HG02798 (cell line): ENCODE measurements around the gene INPP5F.
"Not testable (repeated sequence)": the region's sequence is repeated elsewhere in the genome, so short reads cannot be mapped to it uniquely, and the experiment has no call there.

Source experiments
- ATAC-seq: cut with Tn5 transposase; IDR thresholded peaks from one replicate; pipeline ENCODE4 v1.9.1; 2021; ENCODE audit warnings: mild to moderate bottlenecking; ENCODE audit not compliant: unreplicated experiment, poor library complexity

The INPP5F gene

DNA sequence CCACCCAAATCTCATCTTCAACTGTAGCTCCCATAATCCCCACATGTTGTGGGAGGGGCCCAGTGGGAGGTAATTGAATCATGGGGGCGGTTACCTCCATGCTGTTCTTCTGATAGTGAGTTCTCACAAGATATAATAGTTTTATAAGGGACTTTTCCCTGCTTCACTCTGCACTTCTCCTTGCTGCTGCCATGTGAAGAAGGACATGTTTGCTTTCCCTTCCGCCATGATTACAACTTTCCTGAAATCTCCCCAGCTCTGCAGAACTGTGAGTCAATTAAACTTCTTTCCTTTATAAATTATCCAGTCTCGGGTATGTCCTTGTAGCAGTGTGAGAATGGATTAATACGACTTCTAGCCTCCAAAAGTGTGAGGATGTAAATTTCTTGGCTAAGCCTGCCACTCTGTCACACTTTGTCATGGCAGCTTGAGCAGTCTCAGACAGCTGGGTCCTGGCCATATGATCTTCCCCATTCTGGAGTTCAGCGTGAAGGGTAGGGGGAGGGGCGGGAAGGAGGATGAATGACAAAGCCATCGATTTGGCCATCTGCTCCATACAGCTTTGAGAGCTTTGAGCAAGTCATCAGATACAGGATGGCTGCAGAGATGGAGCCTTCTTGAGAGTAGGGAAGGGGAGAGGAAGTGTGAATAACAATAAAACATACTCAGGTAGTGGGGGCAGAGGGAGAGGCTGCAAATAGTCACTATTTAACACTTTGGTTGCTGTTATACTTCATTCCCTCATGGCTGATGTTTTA, 19.1 kb upstream of the INPP5F start:
- no peak for ATAC-seq

DNA sequence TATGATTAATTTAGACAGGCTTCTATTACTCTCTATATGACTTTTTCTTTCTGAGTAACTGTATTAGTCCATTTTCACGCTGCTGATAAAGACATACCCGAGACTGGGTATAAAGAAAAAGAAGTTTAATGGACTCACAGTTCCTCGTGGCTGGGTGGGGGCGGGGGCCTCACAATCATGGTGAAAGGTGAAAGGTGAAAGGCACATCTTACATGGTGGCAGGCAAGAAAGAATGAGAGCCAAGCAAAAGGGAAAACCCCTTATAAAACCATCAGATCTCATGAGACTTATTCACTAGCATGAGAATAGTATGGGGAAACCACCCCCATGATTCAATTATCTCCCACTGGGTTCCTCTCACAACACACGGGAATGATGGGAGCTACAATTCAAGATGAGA, 18.5 kb upstream of the INPP5F start:
- not testable (repeated sequence) for ATAC-seq

DNA sequence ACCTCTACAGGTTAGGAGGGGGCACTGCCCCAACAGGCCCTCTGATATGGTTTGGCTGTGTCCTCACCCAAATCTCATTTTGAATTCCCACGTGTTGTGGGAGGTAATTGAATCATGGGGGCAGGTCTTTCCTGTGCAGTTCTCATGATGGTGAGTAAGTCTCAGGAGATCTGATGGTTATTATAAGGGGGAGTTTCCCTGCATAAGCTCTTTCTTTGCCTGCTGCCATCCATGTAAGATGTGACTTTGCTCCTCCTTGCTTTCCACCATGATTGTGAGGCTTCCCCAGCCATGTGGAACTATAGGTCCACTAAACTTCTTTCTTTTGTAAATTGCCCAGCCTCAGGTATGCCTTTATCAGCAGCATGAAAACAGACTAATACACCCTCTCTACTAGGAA, 14.9 kb upstream of the INPP5F start:
- not testable (repeated sequence) for ATAC-seq

DNA sequence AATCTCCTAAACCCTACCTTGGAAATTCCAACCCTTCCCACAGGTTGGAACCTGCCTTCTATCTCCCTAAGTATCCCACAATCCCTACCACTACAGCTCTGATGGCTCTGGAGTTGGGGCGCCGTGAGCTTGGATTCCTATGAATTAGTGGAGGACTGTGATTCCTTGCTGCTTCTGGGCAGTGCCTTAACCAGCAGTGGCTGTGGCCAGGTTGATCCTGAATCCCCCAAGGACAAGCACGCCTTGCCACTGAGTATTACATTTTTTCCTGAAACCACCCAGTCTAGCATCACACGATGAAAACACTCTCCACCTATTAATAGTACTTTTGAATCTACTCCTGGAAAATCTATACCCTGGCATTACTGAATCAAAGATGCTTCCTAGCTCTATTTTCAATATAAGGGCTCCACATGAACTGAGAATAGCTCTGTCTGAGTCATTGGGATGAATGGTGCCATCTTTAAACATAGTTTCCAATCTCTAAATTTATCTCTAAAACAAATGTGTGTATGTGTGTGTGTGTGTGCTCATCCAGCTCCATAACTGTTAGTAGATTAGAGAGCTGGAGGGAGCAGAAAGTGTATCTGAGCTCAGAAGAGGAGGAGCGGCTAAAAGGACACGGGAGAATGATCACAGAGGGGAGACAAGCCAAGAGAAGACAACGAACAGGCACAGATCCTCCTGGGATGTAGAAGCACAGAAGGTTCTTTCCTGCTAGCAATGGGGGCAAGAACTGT, 11.9 kb upstream of the INPP5F start:
- no peak for ATAC-seq

DNA sequence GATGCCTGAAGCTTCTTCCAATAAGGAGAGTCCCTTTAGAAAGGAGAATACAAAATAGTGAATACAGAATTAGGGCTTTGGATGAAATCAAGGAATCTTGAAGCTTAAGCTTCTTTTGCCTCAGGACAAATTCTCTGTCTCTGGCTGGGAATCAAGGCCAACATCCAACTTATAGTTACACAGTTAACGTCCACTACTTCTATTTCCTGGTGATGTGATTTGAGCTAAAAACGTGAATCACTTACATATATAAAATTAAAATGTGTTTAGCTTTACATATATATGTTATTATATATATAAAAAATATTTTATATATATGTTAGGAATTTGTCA, 11.4 kb upstream of the INPP5F start:
- no peak for ATAC-seq

DNA sequence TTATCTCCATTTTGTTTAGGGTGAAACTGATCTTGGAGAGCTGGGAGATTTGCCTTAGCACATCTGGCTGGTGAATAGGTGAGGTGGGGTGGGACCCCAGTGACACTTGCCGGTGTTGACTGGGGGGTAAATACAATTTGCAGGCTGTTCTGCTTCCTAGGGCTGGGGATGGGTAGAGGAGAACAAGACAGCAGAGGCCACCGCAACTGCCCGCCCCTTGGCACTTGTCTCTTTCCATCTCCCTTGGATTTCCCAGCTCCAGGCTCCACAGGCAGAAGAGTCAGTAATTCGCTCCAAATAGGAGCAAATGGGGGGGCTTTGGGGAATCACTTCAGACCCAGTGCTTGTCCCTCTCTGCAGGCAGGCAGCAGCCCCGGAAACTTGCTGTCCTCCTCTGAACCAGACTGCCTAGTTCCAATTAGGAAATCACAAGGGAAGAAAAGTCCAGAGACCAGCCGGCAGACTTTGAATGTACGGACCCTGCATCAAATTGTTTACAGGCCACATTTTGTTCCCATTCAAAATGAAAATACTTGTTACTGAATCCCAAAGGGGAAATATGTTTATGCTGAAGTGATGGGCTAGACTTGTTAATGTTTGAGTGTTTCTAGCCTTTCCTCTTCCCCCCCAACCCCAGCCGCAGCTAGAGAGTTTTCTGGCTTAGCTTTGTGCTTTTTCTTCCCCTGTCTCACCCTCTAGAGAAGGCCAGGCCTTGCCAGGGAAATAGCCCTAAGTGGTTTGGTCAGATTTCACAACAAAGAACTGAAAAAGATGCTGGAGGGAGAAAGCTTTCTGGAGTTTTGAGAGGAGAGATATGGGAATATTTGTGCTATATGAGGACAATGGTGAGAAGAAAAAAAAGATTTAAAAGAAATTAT, 10.0 kb upstream of the INPP5F start:
- no peak for ATAC-seq

DNA sequence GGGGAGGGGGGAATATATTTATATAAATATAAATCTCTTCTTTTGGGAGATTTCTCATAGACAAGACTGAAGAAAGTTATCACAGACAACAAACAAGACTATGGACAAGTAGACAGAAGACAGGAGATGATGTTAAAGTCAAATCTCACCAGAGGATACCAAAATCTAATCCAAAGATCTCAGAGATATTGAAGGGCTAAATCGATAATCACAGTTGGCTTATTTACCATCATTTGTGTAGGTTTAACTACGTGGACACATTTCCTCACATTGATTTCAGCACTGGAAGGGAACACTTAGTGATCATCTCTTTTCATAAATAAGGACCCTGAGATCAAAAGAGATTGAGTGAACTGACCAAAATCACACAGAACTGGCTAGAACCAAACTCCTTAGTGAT, 2.7 kb upstream of the INPP5F start:
- no peak for ATAC-seq

DNA sequence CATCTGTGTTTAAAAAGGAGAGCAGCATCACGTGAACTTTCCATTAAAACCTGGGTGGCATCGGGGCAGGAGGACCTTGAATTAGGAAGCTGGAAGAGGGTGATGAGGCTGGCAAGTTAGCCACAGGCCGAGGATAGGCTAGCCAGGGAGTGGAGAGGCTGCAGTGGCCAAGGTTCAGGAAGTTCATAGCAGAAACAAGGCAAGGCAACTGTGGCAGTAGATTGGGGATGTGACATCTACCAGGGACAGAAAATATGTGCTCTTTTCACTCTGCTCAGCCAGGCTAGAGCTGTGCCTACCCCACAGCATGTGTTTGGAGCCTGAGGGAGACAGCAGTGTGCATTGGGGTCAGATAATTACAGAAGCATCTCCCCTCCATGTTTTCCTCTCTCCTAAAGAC, 2.2 kb upstream of the INPP5F start:
- no peak for ATAC-seq

DNA sequence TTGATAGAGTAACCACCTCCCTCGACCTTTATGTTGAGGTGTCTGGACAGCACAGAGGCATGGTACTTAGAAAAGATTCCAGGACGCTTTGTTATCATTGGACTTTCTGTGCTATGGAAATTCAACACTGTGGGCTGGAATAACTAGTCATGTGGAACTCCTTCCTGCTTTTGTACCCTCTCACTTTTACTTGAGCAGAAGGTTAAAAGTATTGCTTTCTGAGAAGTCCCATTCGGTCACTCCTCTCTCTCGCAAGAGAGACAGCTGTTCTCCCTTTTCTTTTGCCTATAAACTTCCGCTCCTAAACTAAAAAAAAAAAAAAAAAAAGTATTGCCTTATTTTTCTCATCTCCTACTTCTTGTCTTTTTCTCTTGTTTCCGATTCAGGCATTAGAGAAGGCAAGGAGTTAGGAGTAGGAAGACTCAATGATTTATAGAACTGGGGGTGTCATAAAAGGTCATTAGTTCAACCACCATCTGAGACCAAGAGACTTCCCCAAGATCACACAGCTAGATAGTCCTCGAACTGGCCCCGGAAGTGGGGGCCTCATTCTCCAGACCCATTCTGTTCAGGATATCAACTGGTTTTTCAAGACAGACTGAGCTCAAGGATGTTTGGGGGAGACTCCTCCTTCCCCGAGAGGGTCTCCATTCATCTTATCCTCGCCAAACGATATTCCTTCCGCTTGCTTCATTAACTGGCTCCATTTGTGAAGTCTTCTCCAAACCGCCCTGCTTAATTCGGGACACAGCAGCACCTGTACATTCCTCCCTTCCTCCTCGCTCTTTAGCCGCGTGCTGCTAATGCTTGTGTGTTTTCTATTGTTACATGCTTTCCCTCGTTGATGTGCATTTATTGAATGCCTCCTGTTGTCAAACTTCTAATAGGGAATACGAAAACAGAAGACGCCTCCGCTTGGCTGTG, 995 bp upstream of the INPP5F start:
- ATAC-seq = peak; percentile 9

DNA sequence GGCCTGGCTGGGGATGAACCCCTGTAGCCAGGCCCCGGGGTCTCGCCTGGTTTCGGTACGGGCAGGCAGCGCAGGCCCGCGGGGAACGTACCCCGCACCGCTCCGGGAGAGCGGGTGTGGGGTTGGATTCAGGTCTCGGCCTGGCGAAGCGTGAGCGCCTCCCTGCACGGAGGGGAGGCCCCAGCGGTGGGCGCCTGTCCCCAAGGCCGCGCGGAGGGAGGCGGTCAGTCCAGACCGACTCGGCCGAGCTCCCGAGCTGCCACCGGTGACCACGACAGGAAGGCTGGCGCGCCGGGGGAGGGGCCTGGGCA, 378 bp upstream of the INPP5F start:
- no peak for ATAC-seq

DNA sequence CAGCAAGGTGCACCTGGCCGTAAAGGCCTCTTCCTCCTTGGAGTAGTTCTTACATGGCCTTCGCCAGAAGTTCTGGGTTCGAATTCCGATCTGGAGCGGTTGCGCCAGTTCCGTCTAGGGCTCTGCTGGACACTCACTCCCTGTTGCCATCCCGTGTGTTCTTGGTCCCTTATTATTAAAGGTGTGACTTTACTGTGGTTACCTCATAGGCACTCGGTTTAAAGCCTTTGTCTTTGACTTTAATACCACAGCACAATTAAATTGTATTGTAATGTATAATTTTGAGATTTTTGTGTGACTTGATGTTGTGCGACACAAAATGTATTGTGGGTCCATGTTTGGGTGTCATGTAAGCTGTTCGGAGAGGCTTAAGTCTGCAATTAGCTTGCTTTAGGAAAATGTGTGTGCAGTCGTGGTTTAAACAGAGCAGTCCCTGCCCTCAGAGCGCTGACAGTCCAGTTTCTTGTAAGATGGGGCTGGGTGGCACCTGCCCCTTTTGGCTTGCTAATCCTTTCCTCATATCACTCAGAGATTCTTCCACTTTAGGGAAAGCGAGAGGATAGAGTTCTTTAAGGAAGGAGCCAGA, 919 bp downstream of the INPP5F start:
- no peak for ATAC-seq

DNA sequence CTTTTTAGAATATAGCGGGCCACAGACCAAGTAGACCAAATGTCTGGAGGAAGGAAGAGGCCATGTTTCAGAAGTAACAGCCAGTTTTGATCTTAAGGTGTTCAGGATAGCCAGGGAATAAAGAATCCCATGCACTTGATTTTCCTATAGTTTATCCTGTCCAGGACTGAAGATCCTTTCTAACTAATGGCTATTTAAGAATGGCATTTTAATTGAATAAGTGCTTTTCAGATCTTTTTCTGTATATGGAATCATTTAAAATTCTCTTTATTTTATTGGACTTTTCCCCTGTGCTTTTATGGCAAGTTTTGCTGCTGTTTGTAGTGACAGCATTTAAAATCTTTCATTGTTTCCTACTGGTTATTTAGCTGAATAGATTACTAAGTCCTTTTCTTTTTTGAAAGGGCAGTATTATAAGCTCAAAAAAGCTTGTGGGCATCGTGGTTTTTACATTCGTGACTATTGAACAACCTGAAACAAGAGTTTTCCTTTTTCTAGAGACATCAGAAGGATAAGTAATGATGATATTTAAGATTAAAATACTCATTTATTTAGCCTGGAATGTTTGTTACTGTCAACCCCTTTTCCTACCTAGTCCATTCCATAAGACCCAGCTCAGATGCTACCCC, 2.4 kb downstream of the INPP5F start:
- ATAC-seq = no peak

DNA sequence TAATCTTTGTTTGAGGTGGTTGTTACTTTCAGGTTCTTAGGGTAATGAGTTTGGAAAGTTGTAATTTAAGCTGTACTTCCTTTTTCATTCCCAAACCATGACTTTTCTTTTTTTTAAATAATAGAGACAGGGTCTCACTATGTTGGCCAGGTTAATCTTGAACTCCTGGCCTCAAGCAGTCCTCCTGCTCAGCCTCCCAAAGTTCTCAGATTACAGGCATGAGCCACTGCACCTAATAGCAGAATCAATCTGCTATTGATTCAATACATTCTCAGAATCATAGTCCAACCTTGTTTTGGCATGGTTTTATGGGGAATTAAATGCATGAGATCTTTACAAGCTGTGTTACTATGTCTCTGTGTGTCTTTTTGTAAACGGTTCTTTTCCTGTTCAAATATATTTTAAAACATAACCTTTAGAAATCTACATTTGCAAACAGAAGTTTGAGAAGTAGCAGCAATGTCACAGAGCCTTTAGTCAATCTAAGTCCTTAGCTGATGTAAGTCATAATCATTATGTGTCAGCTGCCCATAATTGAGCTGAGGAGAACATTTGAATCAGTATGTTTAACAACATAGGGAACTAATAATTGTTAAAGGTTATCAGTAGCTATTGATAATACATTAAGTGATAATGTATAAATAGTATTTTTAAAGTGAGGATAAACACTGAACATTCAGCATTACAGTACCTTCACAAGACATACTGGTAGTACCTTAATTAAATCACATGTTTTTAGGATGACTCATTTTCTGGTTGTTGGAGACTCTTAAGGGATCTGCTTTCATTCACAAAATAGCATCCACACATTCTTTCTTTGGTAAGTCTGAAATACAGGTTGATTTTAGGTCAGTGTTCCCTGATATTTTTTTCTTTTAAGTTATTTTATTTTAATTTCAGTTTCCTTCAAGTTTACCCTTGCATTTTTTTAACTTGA, 8.8 kb downstream of the INPP5F start:
- no peak for ATAC-seq

DNA sequence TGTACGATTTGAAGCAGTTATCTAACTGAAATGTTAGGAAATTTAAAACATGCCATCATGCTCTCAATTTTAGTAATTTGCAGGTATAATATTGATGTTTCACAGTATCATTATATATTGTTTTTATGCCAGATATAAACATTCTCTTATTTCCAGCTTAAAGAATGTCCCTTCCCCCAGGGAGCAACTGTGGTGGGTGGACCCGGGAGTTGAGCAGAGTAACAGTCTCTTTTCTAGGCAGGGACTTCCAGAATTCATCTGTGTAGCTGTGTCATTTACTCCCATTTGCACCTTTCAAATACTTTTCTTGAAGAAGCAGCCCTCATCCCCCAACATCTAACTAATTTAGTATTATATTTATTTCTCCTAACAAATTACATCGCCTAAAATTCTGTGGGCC, 9.6 kb downstream of the INPP5F start:
- no peak for ATAC-seq

DNA sequence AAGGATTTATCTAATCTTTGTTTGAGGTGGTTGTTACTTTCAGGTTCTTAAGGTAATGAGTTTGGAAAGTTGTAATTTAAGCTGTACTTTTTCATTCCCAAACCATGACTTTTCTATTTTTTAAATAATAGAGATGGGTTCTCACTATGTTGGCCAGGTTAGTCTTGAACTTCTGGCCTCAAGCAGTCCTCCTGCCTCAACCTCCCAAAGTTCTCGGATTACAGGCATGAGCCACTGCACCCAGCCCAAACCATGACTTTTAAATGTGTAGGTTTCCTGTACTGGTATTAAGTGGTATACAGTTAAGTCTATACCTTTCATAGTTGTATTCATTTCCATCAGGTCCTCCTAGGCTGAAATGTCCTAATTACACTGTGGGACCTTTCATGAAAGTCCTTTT, 10.4 kb downstream of the INPP5F start:
- no peak for ATAC-seq

DNA sequence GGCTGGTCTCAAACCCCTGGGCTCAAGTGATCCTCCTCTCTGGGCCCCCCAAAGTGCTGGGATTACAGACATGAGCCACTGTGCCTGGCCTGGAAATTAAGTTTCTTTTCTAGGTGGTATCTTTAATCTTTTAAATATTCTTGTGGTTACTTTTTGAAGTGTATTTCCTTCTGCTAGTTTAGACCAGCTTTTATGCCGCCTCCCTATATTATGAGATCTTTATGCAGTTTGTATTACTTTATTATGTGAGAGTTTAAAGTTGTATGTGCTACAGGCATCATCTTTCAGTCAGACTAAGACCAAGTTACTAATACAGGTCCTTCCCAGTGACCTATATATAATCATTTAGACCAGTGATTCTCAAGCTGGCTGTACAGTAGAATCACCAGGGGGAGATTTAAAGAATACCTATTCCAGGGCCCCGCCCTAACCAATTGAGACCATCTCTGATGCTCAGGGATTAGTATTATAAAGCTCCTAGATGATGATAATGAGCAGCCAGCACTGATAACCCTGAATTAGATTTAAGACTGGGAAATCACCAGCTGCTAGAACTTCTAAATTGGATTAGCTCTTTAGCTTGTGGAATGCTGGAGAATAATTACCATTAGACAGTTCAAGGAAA, 11.3 kb downstream of the INPP5F start:
- no peak for ATAC-seq

DNA sequence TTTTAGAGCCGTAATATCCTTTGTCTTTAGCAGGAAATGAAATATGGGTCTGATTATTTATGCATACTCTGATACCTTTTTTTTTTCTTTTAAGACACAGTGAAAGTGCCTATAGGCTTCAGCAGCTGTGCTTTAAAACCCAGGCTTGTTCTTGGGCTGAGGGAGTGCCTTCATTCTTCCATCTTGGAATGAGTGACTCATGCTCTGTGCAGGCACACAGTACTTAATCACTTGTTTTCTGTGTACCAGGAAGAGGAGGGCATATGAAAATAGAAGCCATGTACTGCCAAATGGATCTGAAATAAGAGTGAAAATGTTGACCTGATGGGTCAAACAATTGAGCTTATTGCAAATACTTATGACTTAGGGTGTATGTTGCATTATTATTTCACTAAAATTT, 12.0 kb downstream of the INPP5F start:
- ATAC-seq = no peak

DNA sequence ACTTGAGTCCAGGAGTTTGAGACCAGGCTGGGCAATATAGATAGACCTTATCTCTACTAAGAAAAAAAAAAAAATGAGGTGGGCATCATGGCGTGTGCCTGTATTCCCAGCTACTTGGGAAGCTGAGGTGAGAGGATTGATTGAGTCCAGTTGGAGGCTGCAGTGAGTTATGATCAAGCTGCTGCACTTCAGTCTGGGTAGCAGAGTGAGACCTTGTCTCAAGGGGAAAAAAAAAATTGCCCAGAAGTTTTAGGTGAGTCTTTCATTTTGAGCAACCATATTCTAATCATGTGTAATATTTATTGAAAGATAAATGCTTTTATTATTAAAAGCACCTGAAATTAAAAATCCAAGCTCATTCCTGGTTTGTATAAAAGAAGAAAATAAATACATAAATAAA, 13.1 kb downstream of the INPP5F start:
- no peak for ATAC-seq
